Gastrocnemius medialis (tissue), 4 donors: ENCODE measurements around the gene USP28. TPM values are rescaled to one million over a fixed set of nuclear protein-coding genes. Genes with fewer than 3 reads are reported as not detected.
A peak's percentile ranks its signal among the peaks of the same experiment; 100 is the strongest.

ENCODE experiments used
- ATAC-seq, 2 donors: fragments of 150-250 bp; one replicate each; pipeline ENCODE4 v1.9.1; 2016
- DNase-seq, 2 donors: peaks; one replicate each; pipeline ENCODE4 v3.0.0-alpha.2; 2019
- H3K27ac ChIP-seq, 4 donors: fragments of 200-600 bp; sonication (generic); 1 replicate in 1 of 4; 2 replicates in 3 of 4; pipeline ENCODE4 v1.5.1; 2016 to 2018; ENCODE audit warnings: mild to moderate bottlenecking in 2 of 4, moderate library complexity in 1 of 4
- H3K27me3 ChIP-seq, 3 donors: fragments of 200-600 bp; sonication (generic) in 2 of 3; 1 replicate in 1 of 3; 2 replicates in 2 of 3; pipeline versions ENCODE4 v1.5.1 to v1.6.0; 2016 to 2019; ENCODE audit warnings: mild to moderate bottlenecking in 1 of 3, moderate library complexity in 1 of 3
- H3K36me3 ChIP-seq, 2 donors: fragments of 200-600 bp; sonication (generic) in 1 of 2; one replicate each; pipeline ENCODE4 v1.5.1; 2017 to 2018
- H3K4me1 ChIP-seq, 2 donors: fragments of 200-600 bp; sonication (generic) in 1 of 2; one replicate each; pipeline ENCODE4 v1.5.1; 2016 to 2017; ENCODE audit warnings: mild to moderate bottlenecking in 2 of 2
- H3K4me3 ChIP-seq, 4 donors: fragments of 200-600 bp; sonication (generic) in 3 of 4; 1 replicate in 1 of 4; 2 replicates in 3 of 4; pipeline ENCODE4 v1.5.1; 2016 to 2019; ENCODE audit warnings: mild to moderate bottlenecking in 2 of 4
- H3K9me3 ChIP-seq, 3 donors: fragments of 200-600 bp; sonication (generic) in 2 of 3; 1 replicate in 1 of 3; 2 replicates in 2 of 3; pipeline ENCODE4 v1.5.1; 2016 to 2019
- POLR2A ChIP-seq, 2 donors: fragments of 450-650 bp; IDR thresholded peaks; one replicate each; pipeline ENCODE4 v1.6.1; 2017; ENCODE audit warnings: antibody characterized with exemption in 2 of 2, mild to moderate bottlenecking in 2 of 2, moderate library complexity in 2 of 2
- in situ Hi-C, 4 donors: fragments of 200-750 bp; cut with MboI; loops; one replicate each; pipeline versions ENCODE4 v1.15.0 to v1.8.0; 2017; ENCODE audit warnings: low sequenced_read_pairs in 4 of 4
- intact Hi-C: fragments of 100-400 bp; cut with DNase I; formaldehyde crosslinking; loops from one replicate; pipeline ENCODE4 v1.15.1; 2023; ENCODE audit warnings: low total_unique reads
- total RNA-seq, 4 donors: library from RNA; depleted of rRNA; stranded (reverse); fragments of >200 nt; gene quantifications; one replicate each; pipeline versions ENCODE4 v1.1.0 to v1.2.3, GENCODE V29; 2016
- TF ChIP-seq, protein P1 (sequence below), 5 experiments: fragments of 450-650 bp in 3 of 5; fragments of 200-600 bp in 2 of 5; sonication (generic) in 2 of 5; IDR thresholded peaks in 4 of 5; conservative IDR thresholded peaks in 1 of 5; 1 replicate in 4 of 5; 2 replicates in 1 of 5; pipeline ENCODE4 v1.5.1; 2016 to 2019; ENCODE audit warnings: antibody characterized with exemption in 5 of 5, mild to moderate bottlenecking in 3 of 5, moderate library complexity in 3 of 5

USP28 gene
- total RNA-seq, 4 donors from 2014 or later = 56.7 to 141 (median 80.4) TPM

DNA sequence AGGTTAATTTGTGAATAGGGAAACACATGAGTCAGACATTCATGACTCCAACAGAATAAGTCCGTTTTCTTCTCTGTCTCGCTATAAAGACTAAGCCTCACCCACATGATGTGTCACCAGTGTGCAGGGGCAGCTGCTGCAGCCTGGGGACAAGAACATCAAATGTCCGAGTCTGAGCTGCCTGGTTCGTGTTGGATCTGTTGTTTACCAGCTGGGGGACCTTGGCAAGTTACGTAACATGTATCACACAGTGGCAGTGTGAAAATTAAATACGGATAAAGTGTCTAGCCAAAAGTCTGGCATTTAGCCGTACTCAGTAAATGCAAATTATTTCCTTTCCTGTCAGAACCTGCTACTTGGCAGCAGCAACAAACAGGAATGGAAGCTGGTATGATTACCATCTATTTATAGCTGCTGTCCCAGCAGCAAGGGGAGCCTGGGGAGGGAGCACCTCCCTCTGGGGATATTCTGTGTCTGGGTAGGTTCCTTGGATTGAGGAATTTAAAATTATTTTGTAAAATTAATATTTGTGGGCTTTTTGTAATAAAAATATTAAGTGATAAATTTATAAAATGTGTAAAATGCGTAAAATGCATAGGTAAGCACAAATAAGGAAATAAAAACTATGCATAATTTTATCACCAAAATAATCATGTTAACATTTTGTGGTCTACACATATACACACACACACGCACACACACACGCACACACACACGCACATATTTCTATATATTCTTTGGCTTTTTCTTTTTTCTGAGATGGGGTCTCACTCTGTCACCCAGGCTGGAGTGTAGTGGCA lies 97.1 kb downstream of the USP28 start:
- H3K4me1 ChIP-seq = peaks cover 8% of the 10 kb centered on the region in 2 donors
- H3K4me3 ChIP-seq = peak overlapping the region; percentile 15 to 44 (median 38)
- in situ Hi-C loops (no loop called here), intact Hi-C loops (loop anchor here (2.0 kb wide), 1 partner anchor 18 kb away; no protein-coding TSS in a partner anchor)
- ATAC-seq = peak; percentile 76 to 82
- H3K9me3 ChIP-seq = no peaks in the 10 kb centered on the region
- peak; percentile 71 for DNase-seq
- H3K27me3 ChIP-seq = no peaks in the 10 kb centered on the region
- peak overlapping the region; percentile 67 to 88 (median 87) for H3K27ac ChIP-seq
- no peaks in the 10 kb centered on the region for H3K36me3 ChIP-seq
- TF ChIP-seq POLR2A (IDR thresholded peaks at IDR 0.05) = peak in 1 of 2 donors; percentile 50
- TF ChIP-seq, protein P1, sequence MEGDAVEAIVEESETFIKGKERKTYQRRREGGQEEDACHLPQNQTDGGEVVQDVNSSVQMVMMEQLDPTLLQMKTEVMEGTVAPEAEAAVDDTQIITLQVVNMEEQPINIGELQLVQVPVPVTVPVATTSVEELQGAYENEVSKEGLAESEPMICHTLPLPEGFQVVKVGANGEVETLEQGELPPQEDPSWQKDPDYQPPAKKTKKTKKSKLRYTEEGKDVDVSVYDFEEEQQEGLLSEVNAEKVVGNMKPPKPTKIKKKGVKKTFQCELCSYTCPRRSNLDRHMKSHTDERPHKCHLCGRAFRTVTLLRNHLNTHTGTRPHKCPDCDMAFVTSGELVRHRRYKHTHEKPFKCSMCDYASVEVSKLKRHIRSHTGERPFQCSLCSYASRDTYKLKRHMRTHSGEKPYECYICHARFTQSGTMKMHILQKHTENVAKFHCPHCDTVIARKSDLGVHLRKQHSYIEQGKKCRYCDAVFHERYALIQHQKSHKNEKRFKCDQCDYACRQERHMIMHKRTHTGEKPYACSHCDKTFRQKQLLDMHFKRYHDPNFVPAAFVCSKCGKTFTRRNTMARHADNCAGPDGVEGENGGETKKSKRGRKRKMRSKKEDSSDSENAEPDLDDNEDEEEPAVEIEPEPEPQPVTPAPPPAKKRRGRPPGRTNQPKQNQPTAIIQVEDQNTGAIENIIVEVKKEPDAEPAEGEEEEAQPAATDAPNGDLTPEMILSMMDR (IDR thresholded peaks at IDR 0.05 in 4 of 5, conservative IDR thresholded peaks at IDR 0.05 in 1 of 5) = no peak

DNA sequence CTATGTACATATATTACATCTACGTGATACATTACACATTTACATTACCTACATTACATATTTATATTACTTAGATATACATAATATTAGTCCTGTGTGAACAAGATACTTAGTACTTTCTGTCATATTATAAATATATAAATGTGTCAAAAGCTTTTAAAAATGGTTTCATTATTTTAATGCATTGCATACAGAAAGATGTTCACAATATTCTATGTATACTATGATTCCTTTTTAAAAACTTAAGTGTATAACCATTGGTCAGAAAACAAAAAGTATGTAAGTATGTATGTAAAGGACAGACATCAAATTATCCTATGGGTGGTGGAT lies 101.2 kb downstream of the USP28 start:
- Histone ChIP-seq H3K4me3 (peak overlapping the region; percentile 81 to 100 (median 84)), H3K27me3 (no peaks in the 10 kb centered on the region), H3K4me1 (peaks cover 19 to 22% of the 10 kb centered on the region in 2 donors), H3K9me3 (no peaks in the 10 kb centered on the region), H3K36me3 (peaks cover 0 to 8% of the 10 kb centered on the region in 2 donors), H3K27ac (peak overlapping the region; percentile 86 to 97 (median 90))
- in situ Hi-C loops = no loop called here
- no peak for DNase-seq
- intact Hi-C loops = loop anchor here (5.0 kb wide), 1 partner anchor 462 kb away; the partner anchor contains the start of gene TTC12
- TF ChIP-seq POLR2A (IDR thresholded peaks at IDR 0.05) = no peak
- TF ChIP-seq, protein P1 (IDR thresholded peaks at IDR 0.05 in 4 of 5, conservative IDR thresholded peaks at IDR 0.05 in 1 of 5) = no peak
- no peak for ATAC-seq

DNA sequence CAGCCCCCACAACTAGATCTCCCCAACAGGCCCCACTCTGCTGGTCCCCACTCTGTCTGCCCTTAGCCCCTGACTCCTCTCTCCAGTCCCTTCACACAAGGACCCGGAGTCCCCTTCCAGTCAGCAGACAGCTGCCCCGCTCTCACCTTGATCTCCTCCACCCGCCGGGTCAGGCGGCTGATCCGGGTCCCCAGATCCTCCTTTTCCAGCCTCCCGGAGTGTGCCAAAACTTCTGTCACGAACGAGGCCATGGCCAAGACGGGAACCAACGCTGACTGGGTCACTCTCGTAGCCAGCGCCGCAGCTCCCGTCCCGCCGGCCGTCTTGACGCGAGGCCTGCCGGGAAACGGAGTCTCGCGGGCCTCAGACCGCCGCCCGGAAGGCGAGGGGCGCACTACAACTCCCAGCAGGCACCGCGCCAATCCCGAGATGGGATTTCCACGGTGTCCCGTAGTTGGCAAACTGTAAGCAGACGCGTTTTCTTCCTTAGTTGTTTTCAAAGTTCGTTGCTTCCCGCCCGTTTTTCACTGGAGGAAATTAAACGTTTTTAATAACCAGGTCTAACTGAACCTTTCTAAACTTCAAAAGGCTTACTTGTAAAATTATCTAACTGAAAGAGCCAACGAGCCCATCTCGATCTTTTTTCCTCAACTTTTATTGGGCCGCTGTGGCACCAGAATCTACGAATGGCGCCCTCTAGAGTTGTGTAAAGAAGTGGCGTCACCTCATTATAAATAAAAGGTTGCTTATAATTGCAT lies 101.8 kb downstream of the USP28 start, which contains the start of gene ZW10:
Gene ZW10, minus strand, starts transcription at position 277 of the 758 bp plus-strand sequence. Its CDS starts 26 bp downstream, at position 251.
- H3K4me3 ChIP-seq = peak within 1 kb of the TSS; percentile 81 to 100 (median 84)
- no peaks in the 10 kb centered on the region for H3K9me3 ChIP-seq
- peak; percentile 83 to 88 for ATAC-seq
- DNase-seq = peak; percentile 95 to 97
- H3K4me1 ChIP-seq = peaks cover 15 to 18% of the 10 kb centered on the region in 2 donors
- in situ Hi-C loops = no loop called here
- peak; percentile 51 to 69 for TF ChIP-seq POLR2A (IDR thresholded peaks at IDR 0.05)
- TF ChIP-seq, protein P1 (IDR thresholded peaks at IDR 0.05 in 4 of 5, conservative IDR thresholded peaks at IDR 0.05 in 1 of 5) = peak; percentile 70 to 83 (median 82)
- H3K36me3 ChIP-seq = peaks cover 0 to 12% of the 10 kb centered on the region in 2 donors
- H3K27ac ChIP-seq = peak within 1 kb of the TSS; percentile 86 to 97 (median 90)
- H3K27me3 ChIP-seq = no peaks in the 10 kb centered on the region
- intact Hi-C loops = loop anchor here (5.0 kb wide), 1 partner anchor 461 kb away; the partner anchor contains the start of gene TTC12

DNA sequence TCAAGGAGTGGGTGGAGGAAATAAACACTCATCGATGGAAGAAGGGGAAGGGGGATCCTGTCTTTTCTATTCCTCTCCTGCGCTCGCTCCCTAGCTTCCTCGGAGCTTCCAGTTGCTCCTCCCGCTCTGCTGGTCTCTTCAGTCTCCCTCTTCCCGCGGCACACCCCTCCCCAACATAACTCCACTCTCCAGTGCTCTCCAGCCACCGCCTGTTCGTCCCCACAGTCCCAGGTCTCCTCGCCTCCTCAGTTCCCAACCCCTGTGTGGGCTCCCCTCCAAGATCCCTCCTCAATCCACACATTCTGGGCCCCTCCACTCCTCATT lies 102.3 kb downstream of the USP28 start:
- in situ Hi-C loops = no loop called here
- peaks cover 0 to 17% of the 10 kb centered on the region in 2 donors for H3K36me3 ChIP-seq
- peak overlapping the region; percentile 81 to 100 (median 84) for H3K4me3 ChIP-seq
- no peaks in the 10 kb centered on the region for H3K27me3 ChIP-seq
- ATAC-seq = peak; percentile 23 to 32
- H3K27ac ChIP-seq = peak overlapping the region; percentile 86 to 97 (median 90)
- no peak for TF ChIP-seq POLR2A (IDR thresholded peaks at IDR 0.05)
- TF ChIP-seq, protein P1 (IDR thresholded peaks at IDR 0.05 in 4 of 5, conservative IDR thresholded peaks at IDR 0.05 in 1 of 5) = no peak
- DNase-seq = no peak
- H3K4me1 ChIP-seq = peaks cover 14 to 15% of the 10 kb centered on the region in 2 donors
- H3K9me3 ChIP-seq = no peaks in the 10 kb centered on the region
- intact Hi-C loops = loop anchor here (5.0 kb wide), 1 partner anchor 461 kb away; the partner anchor contains the start of gene TTC12
